GM23338 (cell line): ENCODE data around the gene GATA1.

Source experiments
- EZH2 ChIP-seq: fragments of 200-600 bp; sonication (generic); IDR thresholded peaks from one replicate; pipeline ENCODE4 v1.8.0; 2017; ENCODE audit warnings: antibody characterized with exemption, mild to moderate bottlenecking, low read depth; ENCODE audit not compliant: unreplicated experiment
- EZH2phosphoT487 ChIP-seq: fragments of 200-600 bp; sonication (generic); IDR thresholded peaks from one replicate; pipeline ENCODE4 v1.8.1; 2018; ENCODE audit warnings: antibody characterized with exemption; ENCODE audit not compliant: unreplicated experiment
- POLR2AphosphoS5 ChIP-seq: IDR thresholded peaks from 2 replicates; pipeline ENCODE4 v1.6.1; 2016; ENCODE audit warnings: antibody characterized with exemption, low read depth
- STAT1 ChIP-seq: IDR thresholded peaks from one replicate; pipeline ENCODE4 v1.6.1; 2016; ENCODE audit warnings: antibody characterized with exemption; ENCODE audit not compliant: unreplicated experiment
- TF ChIP-seq, protein P1 (sequence below), 2 experiments: fragments of 200-600 bp in 1 of 2; sonication (generic) in 1 of 2; conservative IDR thresholded peaks; 2 replicates each; pipeline versions ENCODE4 v1.5.1 to v1.6.1; 2016 to 2017; ENCODE audit warnings: antibody characterized with exemption in 2 of 2, low read depth in 2 of 2, mild to moderate bottlenecking in 2 of 2, moderate library complexity in 1 of 2
- TF ChIP-seq, protein P2 (sequence below): IDR thresholded peaks from one replicate; pipeline ENCODE4 v1.6.1; 2018; ENCODE audit warnings: antibody characterized with exemption; ENCODE audit not compliant: unreplicated experiment

DNA sequence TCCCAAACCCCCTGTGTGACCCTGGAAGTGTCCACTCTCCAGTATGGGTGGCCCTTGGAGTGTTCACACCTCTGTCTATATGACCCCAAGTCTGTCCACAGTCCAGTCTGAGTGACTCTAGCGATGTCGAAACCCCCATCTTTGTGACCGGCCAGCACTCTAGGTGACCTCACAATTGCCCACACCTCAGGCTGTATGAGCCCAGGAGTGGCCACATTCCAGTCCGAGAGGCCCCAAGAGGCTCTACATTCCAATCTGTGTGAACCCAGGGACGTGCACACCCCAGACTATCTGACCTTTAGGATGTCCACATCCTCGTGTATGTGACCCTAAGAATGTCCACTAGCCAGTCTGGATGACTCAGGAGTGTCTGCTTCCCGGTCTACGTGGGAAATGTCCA, 32.2 kb upstream of the GATA1 start:
- TF ChIP-seq, protein P1, sequence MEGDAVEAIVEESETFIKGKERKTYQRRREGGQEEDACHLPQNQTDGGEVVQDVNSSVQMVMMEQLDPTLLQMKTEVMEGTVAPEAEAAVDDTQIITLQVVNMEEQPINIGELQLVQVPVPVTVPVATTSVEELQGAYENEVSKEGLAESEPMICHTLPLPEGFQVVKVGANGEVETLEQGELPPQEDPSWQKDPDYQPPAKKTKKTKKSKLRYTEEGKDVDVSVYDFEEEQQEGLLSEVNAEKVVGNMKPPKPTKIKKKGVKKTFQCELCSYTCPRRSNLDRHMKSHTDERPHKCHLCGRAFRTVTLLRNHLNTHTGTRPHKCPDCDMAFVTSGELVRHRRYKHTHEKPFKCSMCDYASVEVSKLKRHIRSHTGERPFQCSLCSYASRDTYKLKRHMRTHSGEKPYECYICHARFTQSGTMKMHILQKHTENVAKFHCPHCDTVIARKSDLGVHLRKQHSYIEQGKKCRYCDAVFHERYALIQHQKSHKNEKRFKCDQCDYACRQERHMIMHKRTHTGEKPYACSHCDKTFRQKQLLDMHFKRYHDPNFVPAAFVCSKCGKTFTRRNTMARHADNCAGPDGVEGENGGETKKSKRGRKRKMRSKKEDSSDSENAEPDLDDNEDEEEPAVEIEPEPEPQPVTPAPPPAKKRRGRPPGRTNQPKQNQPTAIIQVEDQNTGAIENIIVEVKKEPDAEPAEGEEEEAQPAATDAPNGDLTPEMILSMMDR (conservative IDR thresholded peaks at IDR 0.05; ENCODE audit: low read depth in 2 of 2): no peak
- no peak for TF ChIP-seq POLR2AphosphoS5
- TF ChIP-seq, protein P2, sequence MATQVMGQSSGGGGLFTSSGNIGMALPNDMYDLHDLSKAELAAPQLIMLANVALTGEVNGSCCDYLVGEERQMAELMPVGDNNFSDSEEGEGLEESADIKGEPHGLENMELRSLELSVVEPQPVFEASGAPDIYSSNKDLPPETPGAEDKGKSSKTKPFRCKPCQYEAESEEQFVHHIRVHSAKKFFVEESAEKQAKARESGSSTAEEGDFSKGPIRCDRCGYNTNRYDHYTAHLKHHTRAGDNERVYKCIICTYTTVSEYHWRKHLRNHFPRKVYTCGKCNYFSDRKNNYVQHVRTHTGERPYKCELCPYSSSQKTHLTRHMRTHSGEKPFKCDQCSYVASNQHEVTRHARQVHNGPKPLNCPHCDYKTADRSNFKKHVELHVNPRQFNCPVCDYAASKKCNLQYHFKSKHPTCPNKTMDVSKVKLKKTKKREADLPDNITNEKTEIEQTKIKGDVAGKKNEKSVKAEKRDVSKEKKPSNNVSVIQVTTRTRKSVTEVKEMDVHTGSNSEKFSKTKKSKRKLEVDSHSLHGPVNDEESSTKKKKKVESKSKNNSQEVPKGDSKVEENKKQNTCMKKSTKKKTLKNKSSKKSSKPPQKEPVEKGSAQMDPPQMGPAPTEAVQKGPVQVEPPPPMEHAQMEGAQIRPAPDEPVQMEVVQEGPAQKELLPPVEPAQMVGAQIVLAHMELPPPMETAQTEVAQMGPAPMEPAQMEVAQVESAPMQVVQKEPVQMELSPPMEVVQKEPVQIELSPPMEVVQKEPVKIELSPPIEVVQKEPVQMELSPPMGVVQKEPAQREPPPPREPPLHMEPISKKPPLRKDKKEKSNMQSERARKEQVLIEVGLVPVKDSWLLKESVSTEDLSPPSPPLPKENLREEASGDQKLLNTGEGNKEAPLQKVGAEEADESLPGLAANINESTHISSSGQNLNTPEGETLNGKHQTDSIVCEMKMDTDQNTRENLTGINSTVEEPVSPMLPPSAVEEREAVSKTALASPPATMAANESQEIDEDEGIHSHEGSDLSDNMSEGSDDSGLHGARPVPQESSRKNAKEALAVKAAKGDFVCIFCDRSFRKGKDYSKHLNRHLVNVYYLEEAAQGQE: no peak
- TF ChIP-seq EZH2: no peak
- TF ChIP-seq EZH2phosphoT487: no peak
- no peak for TF ChIP-seq STAT1
